ENCODE measurements around the gene SETBP1. TPM values are rescaled to one million over a fixed set of nuclear protein-coding genes. Genes with fewer than 3 reads are reported as not detected.

Gene SETBP1
- total RNA-seq, 1 experiment from 2014 or later: 0.05 TPM

DNA sequence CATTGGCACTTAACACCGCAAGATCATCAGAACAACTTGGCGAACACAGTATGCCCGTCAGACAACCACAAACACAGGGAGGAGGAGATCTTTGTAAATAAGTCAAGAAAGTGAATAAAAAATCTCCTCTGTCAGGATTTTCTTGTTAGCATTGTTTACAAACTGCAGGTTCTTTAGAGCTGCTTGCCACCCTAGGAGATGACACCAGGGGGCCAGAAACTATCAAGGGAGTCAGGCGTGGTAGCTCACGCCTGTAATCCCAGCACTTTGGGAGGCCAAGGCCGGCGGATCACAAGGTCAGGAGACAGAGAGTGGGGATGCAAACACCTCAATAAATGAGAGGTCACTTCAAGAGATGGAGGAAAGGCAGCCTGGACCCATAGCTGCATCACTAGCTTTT lies 428.1 kb downstream of the SETBP1 start (continued):
- TF ChIP-seq TCF7L2 (IDR thresholded peaks at IDR 0.05; ENCODE audit: borderline replicate concordance, extremely low read depth, insufficient read depth, insufficient read length) (no peak), YY1 (IDR thresholded peaks at IDR 0.05; ENCODE audit: extremely low read depth, insufficient replicate concordance, low read depth, low read length) (no peak), SIN3A (IDR thresholded peaks at IDR 0.05; ENCODE audit: low read depth) (no peak), JUND (IDR thresholded peaks at IDR 0.05) (no peak)
- TF ChIP-seq, protein P1, sequence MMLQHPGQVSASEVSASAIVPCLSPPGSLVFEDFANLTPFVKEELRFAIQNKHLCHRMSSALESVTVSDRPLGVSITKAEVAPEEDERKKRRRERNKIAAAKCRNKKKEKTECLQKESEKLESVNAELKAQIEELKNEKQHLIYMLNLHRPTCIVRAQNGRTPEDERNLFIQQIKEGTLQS (IDR thresholded peaks at IDR 0.05): no peak
- TF ChIP-seq, protein P2, sequence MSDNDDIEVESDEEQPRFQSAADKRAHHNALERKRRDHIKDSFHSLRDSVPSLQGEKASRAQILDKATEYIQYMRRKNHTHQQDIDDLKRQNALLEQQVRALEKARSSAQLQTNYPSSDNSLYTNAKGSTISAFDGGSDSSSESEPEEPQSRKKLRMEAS (IDR thresholded peaks at IDR 0.05): no peak

DNA sequence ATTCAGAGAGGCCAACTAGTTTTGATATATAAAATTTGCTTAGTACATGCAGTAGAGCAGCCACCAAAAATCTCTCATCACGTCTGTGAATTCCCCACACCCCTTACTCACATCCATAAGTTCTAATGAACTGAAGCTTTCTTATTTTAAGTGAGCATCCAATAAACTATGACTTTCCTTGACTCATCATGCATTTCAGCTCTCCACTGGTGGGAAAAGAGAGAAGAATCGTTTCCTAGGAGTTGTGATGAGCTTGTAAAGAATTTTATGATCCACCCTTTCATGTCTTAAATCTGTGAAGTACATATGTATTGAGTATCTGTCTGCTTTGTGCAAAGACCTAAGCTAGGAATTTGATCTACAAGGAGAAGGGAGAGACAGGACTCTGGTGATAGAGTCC lies 428.6 kb downstream of the SETBP1 start:
- H3K4me2 ChIP-seq (ENCODE audit: low read length): no peak overlapping the region
- BruUV-seq (replicated peaks): no TSS peak
- ChIA-PET POLR2A (no interaction called here), RAD21 (ENCODE audit: low non-redundant PET in 1 of 2, low total read pairs in 2 of 2, uncharacterized antibody in 2 of 2, unreplicated experiment in 2 of 2) (no interaction called here), CTCF (no interaction called here)
- no peak overlapping the region for H3K4me3 ChIP-seq (replicated peaks in 1 of 2; ENCODE audit: low read depth in 1 of 2, low read length in 2 of 2)
- H3K9me3 ChIP-seq (ENCODE audit: control insufficient read depth in 1 of 2, insufficient read depth in 1 of 2, low read depth in 1 of 2, low read length in 2 of 2): peaks cover 0 to 29% of the 10 kb centered on the region in 2 experiments; a peak in 2 of 4 replicates
- H3K9ac ChIP-seq (ENCODE audit: low read length): no peak overlapping the region
- H3K79me2 ChIP-seq (ENCODE audit: insufficient read depth, low read length): no peaks in the 10 kb centered on the region
- H4K20me1 ChIP-seq (ENCODE audit: insufficient read depth): no peaks in the 10 kb centered on the region
- H3K9me2 ChIP-seq (ENCODE audit: insufficient read depth): no peaks in the 10 kb centered on the region
- DNase-seq (ENCODE audit: low read depth, low spot score): no peak
- no peak overlapping the region for H3K27ac ChIP-seq (ENCODE audit: low read depth, low read length)
- ATAC-seq: no peak
- H3K4me1 ChIP-seq (ENCODE audit: control insufficient read depth in 1 of 2, insufficient read depth in 2 of 2, low read length in 2 of 2): no peaks in the 10 kb centered on the region
- intact Hi-C loops (cut with micrococcal nuclease): no loop called here
- no peak overlapping the region for H2AFZ ChIP-seq (ENCODE audit: low read depth, low read length, poor library complexity, severe bottlenecking)
- H3K36me3 ChIP-seq (ENCODE audit: control insufficient read depth in 1 of 2, insufficient read depth in 2 of 2, low read length in 2 of 2): no peaks in the 10 kb centered on the region
- H3K27me3 ChIP-seq (ENCODE audit: insufficient read depth, low read length): no peaks in the 10 kb centered on the region
- TF ChIP-seq YY1 (IDR thresholded peaks at IDR 0.05; ENCODE audit: extremely low read depth, insufficient replicate concordance, low read depth, low read length) (no peak), EZH2phosphoT487 (IDR thresholded peaks at IDR 0.05; ENCODE audit: borderline replicate concordance) (no peak), EGR1 (IDR thresholded peaks at IDR 0.05; ENCODE audit: low read depth) (no peak), ZNF274 (IDR thresholded peaks at IDR 0.05; ENCODE audit: low read depth, low read length) (no peak), SP1 (IDR thresholded peaks at IDR 0.05; ENCODE audit: low read depth) (no peak), ELF1 (IDR thresholded peaks at IDR 0.05; ENCODE audit: borderline replicate concordance, low read depth) (no peak), JUND (IDR thresholded peaks at IDR 0.05) (no peak), POLR2A (IDR thresholded peaks at IDR 0.05; ENCODE audit: borderline replicate concordance, extremely low read depth, insufficient read depth, insufficient read length) (no peak), RAD21 (IDR thresholded peaks at IDR 0.05; ENCODE audit: low read depth) (no peak), SIN3A (IDR thresholded peaks at IDR 0.05; ENCODE audit: low read depth) (no peak), EZH2 (IDR thresholded peaks at IDR 0.05) (no peak)
- TF ChIP-seq, protein P3, sequence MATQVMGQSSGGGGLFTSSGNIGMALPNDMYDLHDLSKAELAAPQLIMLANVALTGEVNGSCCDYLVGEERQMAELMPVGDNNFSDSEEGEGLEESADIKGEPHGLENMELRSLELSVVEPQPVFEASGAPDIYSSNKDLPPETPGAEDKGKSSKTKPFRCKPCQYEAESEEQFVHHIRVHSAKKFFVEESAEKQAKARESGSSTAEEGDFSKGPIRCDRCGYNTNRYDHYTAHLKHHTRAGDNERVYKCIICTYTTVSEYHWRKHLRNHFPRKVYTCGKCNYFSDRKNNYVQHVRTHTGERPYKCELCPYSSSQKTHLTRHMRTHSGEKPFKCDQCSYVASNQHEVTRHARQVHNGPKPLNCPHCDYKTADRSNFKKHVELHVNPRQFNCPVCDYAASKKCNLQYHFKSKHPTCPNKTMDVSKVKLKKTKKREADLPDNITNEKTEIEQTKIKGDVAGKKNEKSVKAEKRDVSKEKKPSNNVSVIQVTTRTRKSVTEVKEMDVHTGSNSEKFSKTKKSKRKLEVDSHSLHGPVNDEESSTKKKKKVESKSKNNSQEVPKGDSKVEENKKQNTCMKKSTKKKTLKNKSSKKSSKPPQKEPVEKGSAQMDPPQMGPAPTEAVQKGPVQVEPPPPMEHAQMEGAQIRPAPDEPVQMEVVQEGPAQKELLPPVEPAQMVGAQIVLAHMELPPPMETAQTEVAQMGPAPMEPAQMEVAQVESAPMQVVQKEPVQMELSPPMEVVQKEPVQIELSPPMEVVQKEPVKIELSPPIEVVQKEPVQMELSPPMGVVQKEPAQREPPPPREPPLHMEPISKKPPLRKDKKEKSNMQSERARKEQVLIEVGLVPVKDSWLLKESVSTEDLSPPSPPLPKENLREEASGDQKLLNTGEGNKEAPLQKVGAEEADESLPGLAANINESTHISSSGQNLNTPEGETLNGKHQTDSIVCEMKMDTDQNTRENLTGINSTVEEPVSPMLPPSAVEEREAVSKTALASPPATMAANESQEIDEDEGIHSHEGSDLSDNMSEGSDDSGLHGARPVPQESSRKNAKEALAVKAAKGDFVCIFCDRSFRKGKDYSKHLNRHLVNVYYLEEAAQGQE (IDR thresholded peaks at IDR 0.05; ENCODE audit: low read depth): no peak
- TF ChIP-seq, protein P4, sequence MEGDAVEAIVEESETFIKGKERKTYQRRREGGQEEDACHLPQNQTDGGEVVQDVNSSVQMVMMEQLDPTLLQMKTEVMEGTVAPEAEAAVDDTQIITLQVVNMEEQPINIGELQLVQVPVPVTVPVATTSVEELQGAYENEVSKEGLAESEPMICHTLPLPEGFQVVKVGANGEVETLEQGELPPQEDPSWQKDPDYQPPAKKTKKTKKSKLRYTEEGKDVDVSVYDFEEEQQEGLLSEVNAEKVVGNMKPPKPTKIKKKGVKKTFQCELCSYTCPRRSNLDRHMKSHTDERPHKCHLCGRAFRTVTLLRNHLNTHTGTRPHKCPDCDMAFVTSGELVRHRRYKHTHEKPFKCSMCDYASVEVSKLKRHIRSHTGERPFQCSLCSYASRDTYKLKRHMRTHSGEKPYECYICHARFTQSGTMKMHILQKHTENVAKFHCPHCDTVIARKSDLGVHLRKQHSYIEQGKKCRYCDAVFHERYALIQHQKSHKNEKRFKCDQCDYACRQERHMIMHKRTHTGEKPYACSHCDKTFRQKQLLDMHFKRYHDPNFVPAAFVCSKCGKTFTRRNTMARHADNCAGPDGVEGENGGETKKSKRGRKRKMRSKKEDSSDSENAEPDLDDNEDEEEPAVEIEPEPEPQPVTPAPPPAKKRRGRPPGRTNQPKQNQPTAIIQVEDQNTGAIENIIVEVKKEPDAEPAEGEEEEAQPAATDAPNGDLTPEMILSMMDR (IDR thresholded peaks at IDR 0.05 in 2 of 3, conservative IDR thresholded peaks at IDR 0.05 in 1 of 3; ENCODE audit: borderline replicate concordance in 1 of 3, insufficient read depth in 1 of 3, low read depth in 2 of 3, low read length in 2 of 3): no peak
- TF ChIP-seq, protein P5, sequence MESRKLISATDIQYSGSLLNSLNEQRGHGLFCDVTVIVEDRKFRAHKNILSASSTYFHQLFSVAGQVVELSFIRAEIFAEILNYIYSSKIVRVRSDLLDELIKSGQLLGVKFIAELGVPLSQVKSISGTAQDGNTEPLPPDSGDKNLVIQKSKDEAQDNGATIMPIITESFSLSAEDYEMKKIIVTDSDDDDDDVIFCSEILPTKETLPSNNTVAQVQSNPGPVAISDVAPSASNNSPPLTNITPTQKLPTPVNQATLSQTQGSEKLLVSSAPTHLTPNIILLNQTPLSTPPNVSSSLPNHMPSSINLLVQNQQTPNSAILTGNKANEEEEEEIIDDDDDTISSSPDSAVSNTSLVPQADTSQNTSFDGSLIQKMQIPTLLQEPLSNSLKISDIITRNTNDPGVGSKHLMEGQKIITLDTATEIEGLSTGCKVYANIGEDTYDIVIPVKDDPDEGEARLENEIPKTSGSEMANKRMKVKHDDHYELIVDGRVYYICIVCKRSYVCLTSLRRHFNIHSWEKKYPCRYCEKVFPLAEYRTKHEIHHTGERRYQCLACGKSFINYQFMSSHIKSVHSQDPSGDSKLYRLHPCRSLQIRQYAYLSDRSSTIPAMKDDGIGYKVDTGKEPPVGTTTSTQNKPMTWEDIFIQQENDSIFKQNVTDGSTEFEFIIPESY (IDR thresholded peaks at IDR 0.05; ENCODE audit: extremely low read depth, insufficient replicate concordance, low read length): no peak
- TF ChIP-seq, protein P2 (IDR thresholded peaks at IDR 0.05): no peak
